Calu3 (cell line): ENCODE results near the gene HJURP. TPM values are rescaled to one million over a fixed set of nuclear protein-coding genes. Genes with fewer than 3 reads are reported as not detected.

ENCODE experiments used
- BruUV-seq: library from RNA; stranded (reverse); fragments of 400-500 nt; replicated peaks from 2 replicates; lab custom pipeline; 2021; lab: Mats Ljungman, UMichigan
- CTCF ChIA-PET: fragments of 300-600 bp; sonication (Branson Sonifier 250); formaldehyde crosslinking; loops from one replicate; lab custom pipeline; 2022; ENCODE audit warnings: antibody characterized with exemption; lab: Charles Lee
- DNase-seq: peaks from one replicate; pipeline ENCODE4 v3.0.0; 2022
- H3K27ac Mint-ChIP-seq: one replicate; pipeline ENCODE4 v1.8.0; 2022; ENCODE audit warnings: mixed read lengths; ENCODE audit not compliant: unreplicated experiment
- H3K27me3 Mint-ChIP-seq: one replicate; pipeline ENCODE4 v1.8.0; 2022; ENCODE audit warnings: mixed read lengths; ENCODE audit not compliant: unreplicated experiment
- H3K36me3 Mint-ChIP-seq: one replicate; pipeline ENCODE4 v1.8.0; 2022; ENCODE audit warnings: mild to moderate bottlenecking, moderate library complexity, mixed read lengths; ENCODE audit not compliant: insufficient read depth, unreplicated experiment
- H3K4me1 Mint-ChIP-seq: one replicate; pipeline ENCODE4 v1.8.0; 2022; ENCODE audit warnings: mild to moderate bottlenecking, low read depth, mixed read lengths; ENCODE audit not compliant: unreplicated experiment
- H3K4me3 Mint-ChIP-seq: one replicate; pipeline ENCODE4 v1.8.0; 2022; ENCODE audit warnings: mild to moderate bottlenecking, low read depth, moderate library complexity, mixed read lengths; ENCODE audit not compliant: unreplicated experiment
- H3K9me3 Mint-ChIP-seq: one replicate; pipeline ENCODE4 v1.8.0; 2022; ENCODE audit warnings: low read depth, mixed read lengths; ENCODE audit not compliant: unreplicated experiment
- intact Hi-C: fragments of 100-400 bp; cut with micrococcal nuclease; formaldehyde crosslinking; loops from one replicate; pipeline ENCODE4 v1.10.0; 2022; ENCODE audit not compliant: unreplicated experiment
- total RNA-seq: library from RNA; stranded (reverse); gene quantifications from 2 replicates; pipeline ENCODE4 v1.2.3, GENCODE V29; 2022
- TF ChIP-seq, protein P1 (sequence below): fragments of 200-600 bp; IDR thresholded peaks from one replicate; pipeline ENCODE4 v1.8.0; 2022; ENCODE audit warnings: antibody characterized with exemption; ENCODE audit not compliant: unreplicated experiment

The HJURP gene
- total RNA-seq, 1 experiment from 2014 or later: 71.0 TPM

DNA sequence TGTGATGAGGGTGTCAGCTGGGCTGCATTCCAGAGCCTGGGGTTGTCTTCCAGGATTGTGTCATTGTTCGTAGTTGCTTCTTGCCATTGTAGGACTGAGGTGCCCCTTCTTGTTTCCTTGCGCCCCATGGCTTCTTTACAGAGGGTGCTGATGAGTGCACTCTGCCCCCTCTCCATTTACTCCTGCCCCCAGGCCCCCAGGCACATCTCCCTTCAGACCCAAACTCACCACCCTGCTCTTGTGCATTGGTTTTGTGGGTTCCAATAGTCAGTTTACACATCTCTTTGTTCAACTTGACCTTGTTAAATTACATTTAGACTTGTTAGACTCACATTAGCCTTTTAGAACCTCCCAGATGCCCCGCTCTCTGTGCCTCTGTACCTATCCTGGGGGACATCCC, 33.1 kb downstream of the HJURP start:
- Mint-ChIP-seq H3K4me3 (no peak overlapping the region), H3K27ac (no peak overlapping the region), H3K27me3 (peaks cover 20% of the 10 kb centered on the region), H3K4me1 (no peaks in the 10 kb centered on the region), H3K9me3 (no peaks in the 10 kb centered on the region), H3K36me3 (peaks cover 5% of the 10 kb centered on the region)
- no TSS peak for BruUV-seq
- CTCF ChIA-PET: interaction anchor here (1.3 kb wide), 1 partner anchor 11 kb away, joined by 4 read pairs; no protein-coding TSS in a partner anchor
- TF ChIP-seq, protein P1, sequence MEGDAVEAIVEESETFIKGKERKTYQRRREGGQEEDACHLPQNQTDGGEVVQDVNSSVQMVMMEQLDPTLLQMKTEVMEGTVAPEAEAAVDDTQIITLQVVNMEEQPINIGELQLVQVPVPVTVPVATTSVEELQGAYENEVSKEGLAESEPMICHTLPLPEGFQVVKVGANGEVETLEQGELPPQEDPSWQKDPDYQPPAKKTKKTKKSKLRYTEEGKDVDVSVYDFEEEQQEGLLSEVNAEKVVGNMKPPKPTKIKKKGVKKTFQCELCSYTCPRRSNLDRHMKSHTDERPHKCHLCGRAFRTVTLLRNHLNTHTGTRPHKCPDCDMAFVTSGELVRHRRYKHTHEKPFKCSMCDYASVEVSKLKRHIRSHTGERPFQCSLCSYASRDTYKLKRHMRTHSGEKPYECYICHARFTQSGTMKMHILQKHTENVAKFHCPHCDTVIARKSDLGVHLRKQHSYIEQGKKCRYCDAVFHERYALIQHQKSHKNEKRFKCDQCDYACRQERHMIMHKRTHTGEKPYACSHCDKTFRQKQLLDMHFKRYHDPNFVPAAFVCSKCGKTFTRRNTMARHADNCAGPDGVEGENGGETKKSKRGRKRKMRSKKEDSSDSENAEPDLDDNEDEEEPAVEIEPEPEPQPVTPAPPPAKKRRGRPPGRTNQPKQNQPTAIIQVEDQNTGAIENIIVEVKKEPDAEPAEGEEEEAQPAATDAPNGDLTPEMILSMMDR: no peak
- intact Hi-C loops: no loop called here
- no peak for DNase-seq

DNA sequence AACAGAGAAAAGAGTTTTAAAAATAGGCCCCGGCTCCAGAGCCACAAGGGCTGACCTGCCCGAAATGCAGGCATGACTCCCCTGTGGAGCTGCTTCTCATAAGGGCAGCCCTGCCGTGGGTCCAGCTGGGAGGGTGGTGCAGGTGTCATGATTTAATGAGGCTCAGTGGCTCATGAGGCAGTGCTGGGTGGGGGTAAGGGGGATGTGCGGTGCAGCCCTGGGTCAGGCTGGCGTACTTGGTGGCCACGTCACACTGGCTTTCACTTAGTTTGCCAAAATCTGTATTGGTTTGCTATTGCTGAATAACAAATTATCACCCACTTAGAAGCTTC, 33.6 kb downstream of the HJURP start:
- H3K27ac Mint-ChIP-seq: no peak overlapping the region
- no peaks in the 10 kb centered on the region for H3K9me3 Mint-ChIP-seq
- BruUV-seq: no TSS peak
- H3K36me3 Mint-ChIP-seq: peaks cover 5% of the 10 kb centered on the region
- CTCF ChIA-PET: interaction anchor here (1.3 kb wide), 1 partner anchor 12 kb away, joined by 4 read pairs; no protein-coding TSS in a partner anchor
- H3K4me1 Mint-ChIP-seq: no peaks in the 10 kb centered on the region
- intact Hi-C loops: no loop called here
- no peak for DNase-seq
- TF ChIP-seq, protein P1: no peak
- H3K4me3 Mint-ChIP-seq: no peak overlapping the region
- H3K27me3 Mint-ChIP-seq: peaks cover 20% of the 10 kb centered on the region

- H3K4me3 Mint-ChIP-seq: no peak overlapping the region
- no peak for DNase-seq
- H3K27ac Mint-ChIP-seq: no peak overlapping the region
- H3K9me3 Mint-ChIP-seq: no peaks in the 10 kb centered on the region
- CTCF ChIA-PET: interaction anchor here (1.3 kb wide), 1 partner anchor 12 kb away, joined by 4 read pairs; no protein-coding TSS in a partner anchor
- no TSS peak for BruUV-seq
- peaks cover 5% of the 10 kb centered on the region for H3K36me3 Mint-ChIP-seq
- TF ChIP-seq, protein P1: no peak
- H3K4me1 Mint-ChIP-seq: no peaks in the 10 kb centered on the region
- intact Hi-C loops: no loop called here
- peaks cover 20% of the 10 kb centered on the region for H3K27me3 Mint-ChIP-seq
Measured at GRCh38 chr2:233819884-233820773, 34.2 kb downstream of the HJURP start.

DNA sequence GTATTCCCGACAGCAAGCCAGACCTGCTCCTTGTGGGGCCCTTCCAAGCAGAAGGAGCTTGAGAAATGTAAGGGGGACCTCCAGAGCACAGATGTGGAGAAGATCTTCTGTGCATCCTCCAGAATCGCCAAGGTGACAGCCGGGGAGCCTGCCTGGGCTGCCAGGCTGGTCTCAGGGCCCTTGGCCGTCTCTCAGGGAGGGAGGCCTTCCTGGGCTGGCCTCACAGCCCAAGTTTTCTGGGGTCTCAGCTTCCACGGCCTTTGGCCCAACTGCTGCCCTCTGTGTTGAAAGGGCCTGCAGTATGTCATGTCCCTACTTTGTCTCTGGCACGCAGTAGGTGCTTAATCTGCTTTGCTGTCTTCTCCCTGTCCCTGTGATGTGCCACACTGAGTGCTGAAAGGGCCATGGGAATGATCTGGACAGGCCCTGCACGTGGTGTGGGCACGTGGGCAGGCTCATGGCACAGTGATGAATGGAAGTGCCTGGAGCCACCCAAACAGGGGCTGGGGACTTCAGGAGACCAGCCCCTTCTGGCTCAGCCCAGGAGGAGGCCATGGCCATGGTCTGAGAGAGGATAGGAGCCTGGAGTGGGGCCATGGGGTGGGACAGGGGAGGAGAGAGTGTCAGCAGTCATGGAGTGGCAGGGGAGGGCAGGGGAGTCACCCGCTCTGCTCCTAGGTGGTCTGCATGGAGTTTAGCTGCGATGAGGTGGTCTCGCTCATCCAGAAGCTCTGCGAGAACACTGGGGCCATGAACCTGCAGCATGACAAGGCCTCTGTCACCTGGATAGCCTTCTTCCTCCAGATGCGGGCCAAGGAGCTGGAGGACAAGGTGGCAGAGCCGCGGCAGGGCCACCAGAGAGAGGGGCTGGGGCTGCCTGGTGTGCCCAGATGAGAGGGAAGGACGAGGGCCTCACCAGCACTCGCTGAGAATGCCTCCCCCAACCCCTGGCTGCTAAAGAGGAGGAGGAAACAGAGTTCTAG, 35.4 kb downstream of the HJURP start:
- no peak for DNase-seq
- peaks cover 5% of the 10 kb centered on the region for H3K36me3 Mint-ChIP-seq
- H3K4me3 Mint-ChIP-seq: no peak overlapping the region
- BruUV-seq: no TSS peak
- no peak overlapping the region for H3K27ac Mint-ChIP-seq
- intact Hi-C loops: no loop called here
- H3K4me1 Mint-ChIP-seq: no peaks in the 10 kb centered on the region
- H3K9me3 Mint-ChIP-seq: no peaks in the 10 kb centered on the region
- peaks cover 20% of the 10 kb centered on the region for H3K27me3 Mint-ChIP-seq
- TF ChIP-seq, protein P1: no peak
- CTCF ChIA-PET: no interaction called here
